Measurements from ENCODE around the gene PSRC1.

Gene PSRC1

DNA sequence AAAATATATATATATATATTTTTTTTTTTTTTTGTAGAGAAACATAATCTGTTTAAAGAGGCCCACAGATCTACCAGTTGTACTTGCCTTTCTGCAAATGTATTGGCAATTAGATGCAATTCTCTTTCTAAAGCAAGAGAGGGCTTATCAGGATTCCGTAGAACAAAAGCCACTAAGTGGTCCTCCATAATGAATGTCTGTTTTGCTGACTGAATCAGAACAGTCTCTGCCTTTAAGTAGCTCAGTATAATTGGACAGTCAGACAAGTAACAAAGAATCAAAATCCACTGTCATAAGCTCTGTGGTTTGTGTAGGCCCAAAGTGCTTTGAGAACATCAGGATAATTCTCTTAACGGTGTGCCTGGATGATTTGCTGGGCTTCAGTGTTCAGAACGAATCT, 51.9 kb downstream of the PSRC1 start:
- TF ChIP-seq EZH2phosphoT487 (IDR thresholded peaks at IDR 0.05; ENCODE audit: borderline replicate concordance) = no peak
- TF ChIP-seq, protein P1, sequence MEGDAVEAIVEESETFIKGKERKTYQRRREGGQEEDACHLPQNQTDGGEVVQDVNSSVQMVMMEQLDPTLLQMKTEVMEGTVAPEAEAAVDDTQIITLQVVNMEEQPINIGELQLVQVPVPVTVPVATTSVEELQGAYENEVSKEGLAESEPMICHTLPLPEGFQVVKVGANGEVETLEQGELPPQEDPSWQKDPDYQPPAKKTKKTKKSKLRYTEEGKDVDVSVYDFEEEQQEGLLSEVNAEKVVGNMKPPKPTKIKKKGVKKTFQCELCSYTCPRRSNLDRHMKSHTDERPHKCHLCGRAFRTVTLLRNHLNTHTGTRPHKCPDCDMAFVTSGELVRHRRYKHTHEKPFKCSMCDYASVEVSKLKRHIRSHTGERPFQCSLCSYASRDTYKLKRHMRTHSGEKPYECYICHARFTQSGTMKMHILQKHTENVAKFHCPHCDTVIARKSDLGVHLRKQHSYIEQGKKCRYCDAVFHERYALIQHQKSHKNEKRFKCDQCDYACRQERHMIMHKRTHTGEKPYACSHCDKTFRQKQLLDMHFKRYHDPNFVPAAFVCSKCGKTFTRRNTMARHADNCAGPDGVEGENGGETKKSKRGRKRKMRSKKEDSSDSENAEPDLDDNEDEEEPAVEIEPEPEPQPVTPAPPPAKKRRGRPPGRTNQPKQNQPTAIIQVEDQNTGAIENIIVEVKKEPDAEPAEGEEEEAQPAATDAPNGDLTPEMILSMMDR (conservative IDR thresholded peaks at IDR 0.05; ENCODE audit: low read length) = no peak
- H3K79me2 ChIP-seq (ENCODE audit: insufficient read depth, low read length) = no peaks in the 10 kb centered on the region; the same call in 1 of the 2 replicates
- H4K20me1 ChIP-seq (ENCODE audit: insufficient read depth, low read length, poor library complexity, severe bottlenecking) = no peaks in the 10 kb centered on the region
- peaks cover 63% of the 10 kb centered on the region; the same call in 1 of the 2 replicates for H3K36me3 ChIP-seq (ENCODE audit: insufficient read depth, low read length)
- H3K27me3 ChIP-seq (ENCODE audit: insufficient read depth, low read length, poor library complexity, severe bottlenecking) = no peaks in the 10 kb centered on the region
- H3K4me2 ChIP-seq (ENCODE audit: low read depth, low read length, poor library complexity, severe bottlenecking) = no peak overlapping the region
- H3K4me1 ChIP-seq (ENCODE audit: insufficient read depth, low read length, poor library complexity, severe bottlenecking) = no peaks in the 10 kb centered on the region
- no peaks in the 10 kb centered on the region for H3K9me2 ChIP-seq (replicated peaks; ENCODE audit: low read depth, low read length)
- no peaks in the 10 kb centered on the region for H3F3A ChIP-seq (ENCODE audit: low read depth)
- H3K9me3 ChIP-seq (ENCODE audit: insufficient read depth, low read depth, low read length) = no peaks in the 10 kb centered on the region
- no peak overlapping the region for H2AFZ ChIP-seq (ENCODE audit: low read length)
- H3K4me3 ChIP-seq (ENCODE audit: low read length, poor library complexity, severe bottlenecking) = no peak overlapping the region
- H3K9ac ChIP-seq (ENCODE audit: low read depth, low read length, poor library complexity, severe bottlenecking) = no peak overlapping the region
